SU-DHL-6 (cell line): ENCODE measurements around the gene NUP37.
"Not testable (repeated sequence)": the region's sequence is repeated elsewhere in the genome, so short reads cannot be mapped to it uniquely, and the experiment has no call there.

Experiments
- H2AFZ ChIP-seq: fragments of 200-600 bp; sonication (generic); 2 replicates; pipeline ENCODE4 v1.6.1; 2014; ENCODE audit warnings: low read depth, mild to moderate bottlenecking, moderate library complexity, mixed read lengths, antibody characterized with exemption, low read length; ENCODE audit not compliant: severe bottlenecking
- H3F3A ChIP-seq: fragments of 200-600 bp; shearing (Covaris generic); 2 replicates; pipeline ENCODE4 v1.6.0; 2016; ENCODE audit warnings: antibody characterized with exemption, mild to moderate bottlenecking; ENCODE audit not compliant: insufficient read depth
- H3K27ac ChIP-seq: fragments of 200-600 bp; sonication (generic); 2 replicates; pipeline ENCODE4 v1.5.1; 2016; ENCODE audit warnings: low read depth, mild to moderate bottlenecking, low read length, moderate library complexity, mixed read lengths
- H3K27me3 ChIP-seq: fragments of 200-600 bp; sonication (generic), shearing (Covaris generic); 2 replicates; pipeline ENCODE4 v1.6.0; 2014; ENCODE audit warnings: mild to moderate bottlenecking, low read length
- H3K36me3 ChIP-seq: fragments of 200-600 bp; sonication (generic); 2 replicates; pipeline ENCODE4 v1.6.1; 2014; ENCODE audit warnings: mild to moderate bottlenecking, low read length, mixed read lengths
- H3K4me2 ChIP-seq: fragments of 300-600, 200-600 bp; shearing (Covaris generic), sonication (generic); 2 replicates; pipeline ENCODE4 v1.6.0; 2014; ENCODE audit warnings: low read length, low read depth, mild to moderate bottlenecking; ENCODE audit not compliant: poor library complexity, severe bottlenecking
- H3K4me3 ChIP-seq: fragments of 200-600 bp; sonication (generic); 2 replicates; pipeline ENCODE4 v1.5.1; 2014; ENCODE audit warnings: antibody characterized with exemption, low read length, mild to moderate bottlenecking, mixed read lengths; ENCODE audit not compliant: insufficient read depth, poor library complexity, severe bottlenecking
- H3K79me2 ChIP-seq: fragments of 200-600 bp; sonication (generic); 2 replicates; pipeline ENCODE4 v1.6.1; 2014; ENCODE audit warnings: mild to moderate bottlenecking, low read length, moderate library complexity; ENCODE audit not compliant: insufficient read depth
- H3K9ac ChIP-seq: fragments of 200-600 bp; sonication (generic); 2 replicates; pipeline ENCODE4 v1.7.0; 2014; ENCODE audit warnings: mild to moderate bottlenecking, low read length
- H3K9me2 ChIP-seq: fragments of 200-600 bp; sonication (generic); replicated peaks from 2 replicates; pipeline ENCODE4 v1.6.1; 2014; ENCODE audit warnings: low read length; ENCODE audit not compliant: insufficient read depth
- H3K9me3 ChIP-seq: fragments of 200-600 bp; sonication (generic); 2 replicates; pipeline ENCODE4 v1.6.1; 2014; ENCODE audit warnings: low read length, mixed read lengths; ENCODE audit not compliant: insufficient read depth
- H4K20me1 ChIP-seq: fragments of 200-600 bp; sonication (generic); 2 replicates; pipeline ENCODE4 v1.6.1; 2014; ENCODE audit warnings: low read depth, mild to moderate bottlenecking, antibody characterized with exemption, low read length, moderate library complexity, mixed read lengths
- EZH2phosphoT487 ChIP-seq: fragments of 200-600 bp; sonication (generic), shearing (Covaris generic); conservative IDR thresholded peaks from 2 replicates; pipeline ENCODE4 v1.6.1; 2018; ENCODE audit warnings: mild to moderate bottlenecking, antibody characterized with exemption, low read length, moderate library complexity, mixed read lengths
- TF ChIP-seq, protein P1 (sequence below): fragments of 200-600 bp; sonication (generic); IDR thresholded peaks from one replicate; pipeline ENCODE4 v1.5.1; 2017; ENCODE audit warnings: antibody characterized with exemption, mild to moderate bottlenecking, low read length, moderate library complexity; ENCODE audit not compliant: insufficient read depth, poor library complexity, severe bottlenecking

NUP37 gene, protein sequence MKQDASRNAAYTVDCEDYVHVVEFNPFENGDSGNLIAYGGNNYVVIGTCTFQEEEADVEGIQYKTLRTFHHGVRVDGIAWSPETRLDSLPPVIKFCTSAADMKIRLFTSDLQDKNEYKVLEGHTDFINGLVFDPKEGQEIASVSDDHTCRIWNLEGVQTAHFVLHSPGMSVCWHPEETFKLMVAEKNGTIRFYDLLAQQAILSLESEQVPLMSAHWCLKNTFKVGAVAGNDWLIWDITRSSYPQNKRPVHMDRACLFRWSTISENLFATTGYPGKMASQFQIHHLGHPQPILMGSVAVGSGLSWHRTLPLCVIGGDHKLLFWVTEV

DNA sequence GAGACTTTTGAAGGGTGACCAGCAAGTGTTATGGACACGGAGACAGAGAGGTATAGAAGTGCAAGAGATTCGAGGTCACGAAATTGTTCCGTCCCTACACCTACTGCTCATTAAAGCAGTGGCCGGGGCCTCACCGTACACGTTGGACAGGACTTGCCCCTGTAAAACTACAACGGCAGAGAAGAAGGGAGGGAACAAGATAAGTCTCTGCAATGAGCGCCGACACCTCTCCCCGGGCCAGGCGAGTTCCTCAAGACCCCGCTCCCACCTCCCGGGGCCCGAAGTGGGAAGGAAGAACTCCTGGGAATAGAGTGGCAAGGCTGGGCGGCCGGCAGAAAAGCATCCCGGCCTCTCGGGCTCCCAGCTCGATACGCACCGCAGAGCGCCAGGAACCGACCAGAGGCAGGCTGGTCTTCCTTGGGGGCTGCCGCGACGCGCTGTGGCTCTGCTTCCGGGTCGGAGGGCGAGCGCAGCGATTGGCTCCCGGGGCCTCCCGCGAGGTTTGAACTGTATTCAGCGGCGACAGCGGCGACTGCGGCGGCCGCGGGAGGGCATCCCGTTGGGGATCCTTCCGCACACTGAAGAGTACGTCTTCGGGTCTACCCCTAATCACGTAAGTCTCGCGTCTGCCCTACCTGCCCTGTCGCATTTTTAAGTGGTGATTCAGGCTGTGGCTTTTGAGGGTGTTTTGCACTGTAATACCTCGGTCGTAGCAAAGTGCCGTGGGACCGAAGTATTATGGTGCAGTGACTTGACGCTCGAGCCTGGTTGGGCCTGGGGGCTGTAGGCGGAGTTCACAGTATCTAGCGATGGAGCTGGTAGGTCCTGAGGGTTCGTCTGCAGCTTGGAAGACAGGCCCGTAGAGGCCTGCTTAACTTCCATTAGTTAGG, at the start of gene NUP37, which contains the start of gene PARPBP:
NUP37 (minus strand) TSS at position 441 of the 890 bp plus-strand sequence. CDS start 1,596 bp downstream, outside the sequence.
PARPBP (plus strand) TSS at position 510 of the 890 bp plus-strand sequence. CDS start 3,706 bp downstream, outside the sequence.
- TF ChIP-seq EZH2phosphoT487 = no peak
- TF ChIP-seq, protein P1, sequence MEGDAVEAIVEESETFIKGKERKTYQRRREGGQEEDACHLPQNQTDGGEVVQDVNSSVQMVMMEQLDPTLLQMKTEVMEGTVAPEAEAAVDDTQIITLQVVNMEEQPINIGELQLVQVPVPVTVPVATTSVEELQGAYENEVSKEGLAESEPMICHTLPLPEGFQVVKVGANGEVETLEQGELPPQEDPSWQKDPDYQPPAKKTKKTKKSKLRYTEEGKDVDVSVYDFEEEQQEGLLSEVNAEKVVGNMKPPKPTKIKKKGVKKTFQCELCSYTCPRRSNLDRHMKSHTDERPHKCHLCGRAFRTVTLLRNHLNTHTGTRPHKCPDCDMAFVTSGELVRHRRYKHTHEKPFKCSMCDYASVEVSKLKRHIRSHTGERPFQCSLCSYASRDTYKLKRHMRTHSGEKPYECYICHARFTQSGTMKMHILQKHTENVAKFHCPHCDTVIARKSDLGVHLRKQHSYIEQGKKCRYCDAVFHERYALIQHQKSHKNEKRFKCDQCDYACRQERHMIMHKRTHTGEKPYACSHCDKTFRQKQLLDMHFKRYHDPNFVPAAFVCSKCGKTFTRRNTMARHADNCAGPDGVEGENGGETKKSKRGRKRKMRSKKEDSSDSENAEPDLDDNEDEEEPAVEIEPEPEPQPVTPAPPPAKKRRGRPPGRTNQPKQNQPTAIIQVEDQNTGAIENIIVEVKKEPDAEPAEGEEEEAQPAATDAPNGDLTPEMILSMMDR = no peak
- H3K79me2 ChIP-seq = peaks cover 58% of the 10 kb centered on the region

DNA sequence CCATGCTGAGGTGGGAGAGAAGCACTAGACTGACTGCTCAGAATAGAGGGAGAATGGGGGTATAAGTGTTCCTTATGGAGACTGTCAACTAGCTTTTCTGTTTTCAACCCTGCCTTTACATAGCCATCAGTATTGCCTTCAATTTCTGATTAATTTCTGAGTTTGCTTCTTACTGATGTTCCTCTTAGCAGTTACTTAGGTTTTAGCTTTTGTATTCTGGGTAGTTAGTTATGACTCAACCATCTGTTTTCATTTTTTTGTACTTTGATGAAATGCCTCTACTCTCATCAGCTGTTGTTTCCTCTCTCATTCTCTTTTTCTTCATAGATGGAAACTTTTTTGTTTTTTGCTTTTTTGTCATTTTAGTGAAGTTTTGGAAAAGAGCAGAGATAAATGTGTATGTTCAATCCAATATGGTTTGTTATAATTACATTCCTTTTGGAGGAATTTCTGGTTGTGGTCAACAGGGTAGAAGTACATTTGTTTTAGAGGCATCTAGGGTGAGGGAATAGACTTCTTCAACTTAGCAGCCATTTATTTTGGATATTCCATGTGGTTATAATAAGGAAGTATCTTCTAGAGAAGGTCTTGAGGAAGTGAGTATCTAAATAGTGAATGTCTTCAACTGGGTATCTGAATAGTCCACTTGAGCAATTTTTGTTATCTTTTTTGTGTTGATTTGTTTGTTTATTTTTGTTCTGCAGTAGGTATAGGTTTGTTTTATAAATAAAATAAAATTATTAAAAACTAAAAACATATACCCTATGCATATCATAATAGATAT, 48.1 kb upstream of the NUP37 start:
- no peak overlapping the region for H3K4me3 ChIP-seq
- peaks cover 26% of the 10 kb centered on the region for H3K36me3 ChIP-seq
- no peak overlapping the region for H3K27ac ChIP-seq
- no peak overlapping the region for H2AFZ ChIP-seq
- no peaks in the 10 kb centered on the region for H3K79me2 ChIP-seq
- H3K9ac ChIP-seq = no peak overlapping the region
- no peak overlapping the region for H3K4me2 ChIP-seq
- no peaks in the 10 kb centered on the region; the same call in 1 of the 2 replicates for H4K20me1 ChIP-seq
- no peak for TF ChIP-seq EZH2phosphoT487
- TF ChIP-seq, protein P1 = no peak
- no peaks in the 10 kb centered on the region for H3K9me2 ChIP-seq
- no peaks in the 10 kb centered on the region for H3F3A ChIP-seq
- no peaks in the 10 kb centered on the region for H3K27me3 ChIP-seq
- no peaks in the 10 kb centered on the region for H3K9me3 ChIP-seq

More for the DNA sequence above, at the start of gene NUP37, which contains the start of gene PARPBP:
- Histone ChIP-seq H4K20me1 (peaks cover 3% of the 10 kb centered on the region; the same call in 1 of the 2 replicates), H3K4me3 (peak within 1 kb of the TSS; percentile 80), H3K36me3 (peaks cover 37% of the 10 kb centered on the region), H3K4me2 (peak within 1 kb of the TSS; percentile 99), H3K9me2 (no peaks in the 10 kb centered on the region), H3K9me3 (no peaks in the 10 kb centered on the region), H3F3A (peaks cover 8% of the 10 kb centered on the region; the same call in 1 of the 2 replicates), H2AFZ (peak within 1 kb of the TSS; percentile 78), H3K27ac (peak within 1 kb of the TSS; percentile 79), H3K27me3 (no peaks in the 10 kb centered on the region), H3K9ac (peak within 1 kb of the TSS; percentile 96)

DNA sequence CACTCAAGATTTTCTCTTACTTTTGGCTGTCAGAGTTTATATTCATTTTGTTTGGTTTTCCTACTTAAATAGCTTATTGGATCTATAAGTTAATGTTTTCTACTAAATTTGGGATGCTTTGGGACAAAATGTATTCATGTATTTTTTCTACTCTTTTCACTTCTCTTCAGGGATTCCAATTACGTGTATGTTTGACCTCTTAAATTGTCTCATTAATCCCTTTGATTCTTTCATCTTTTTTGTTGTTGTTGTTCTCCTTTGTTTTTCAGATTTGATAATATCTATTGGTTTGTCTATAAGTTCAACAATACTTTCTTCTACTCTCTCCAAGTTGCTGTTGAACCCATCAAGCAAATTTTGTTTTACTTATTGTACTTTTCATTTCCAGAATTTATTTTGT, 43.5 kb upstream of the NUP37 start:
- TF ChIP-seq EZH2phosphoT487 = no peak
- TF ChIP-seq, protein P1 = no peak

DNA sequence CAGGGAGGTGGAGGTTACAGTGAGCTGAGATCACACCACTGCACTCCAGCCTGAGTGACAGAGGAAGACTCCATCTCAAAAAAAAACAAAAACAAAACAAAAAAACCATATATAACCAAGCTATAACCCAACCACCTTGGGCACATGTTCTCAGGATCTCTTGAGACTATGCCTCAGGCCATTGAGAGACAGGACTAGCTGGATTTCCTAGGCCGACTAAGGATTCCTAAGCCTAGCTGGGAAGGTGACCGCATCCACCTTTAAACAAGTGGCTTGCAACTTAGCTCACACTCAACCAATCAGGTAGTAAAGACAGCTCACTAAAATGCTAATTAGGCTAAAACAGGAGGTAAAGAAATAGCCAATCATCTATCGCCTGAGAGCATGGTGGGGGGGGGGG, 35.3 kb upstream of the NUP37 start:
- not testable (repeated sequence) for H3K4me2 ChIP-seq, H3K9me3 ChIP-seq, H3K9ac ChIP-seq, H3K36me3 ChIP-seq, H3K4me3 ChIP-seq, H3K27me3 ChIP-seq, H3F3A ChIP-seq, H4K20me1 ChIP-seq, H2AFZ ChIP-seq, H3K27ac ChIP-seq, H3K79me2 ChIP-seq, H3K9me2 ChIP-seq

More for the DNA sequence above, 43.5 kb upstream of the NUP37 start:
- Histone ChIP-seq H3K9me2 (no peaks in the 10 kb centered on the region), H3K27me3 (no peaks in the 10 kb centered on the region), H3K4me3 (no peak overlapping the region), H3F3A (no peaks in the 10 kb centered on the region; the same call in 1 of the 2 replicates), H2AFZ (no peak overlapping the region), H3K36me3 (peaks cover 13% of the 10 kb centered on the region; the same call in 1 of the 2 replicates), H3K4me2 (no peak overlapping the region), H4K20me1 (no peaks in the 10 kb centered on the region; the same call in 1 of the 2 replicates), H3K27ac (no peak overlapping the region), H3K9ac (no peak overlapping the region), H3K79me2 (no peaks in the 10 kb centered on the region), H3K9me3 (no peaks in the 10 kb centered on the region)
